Stimulated activated CD4-positive, alpha-beta T cell treated with anti-CD3 and anti-CD28 coated beads, Interleukin-12 subunit alpha, Interleukin-12 subunit beta, amount 100 ng/mL, for 4 hours (primary cell): Measurements from ENCODE around the gene ZBTB38.

Experiments
- DNase-seq: peaks from one replicate; pipeline ENCODE4 v3.0.0-alpha.2; 2020

The ZBTB38 gene

DNA sequence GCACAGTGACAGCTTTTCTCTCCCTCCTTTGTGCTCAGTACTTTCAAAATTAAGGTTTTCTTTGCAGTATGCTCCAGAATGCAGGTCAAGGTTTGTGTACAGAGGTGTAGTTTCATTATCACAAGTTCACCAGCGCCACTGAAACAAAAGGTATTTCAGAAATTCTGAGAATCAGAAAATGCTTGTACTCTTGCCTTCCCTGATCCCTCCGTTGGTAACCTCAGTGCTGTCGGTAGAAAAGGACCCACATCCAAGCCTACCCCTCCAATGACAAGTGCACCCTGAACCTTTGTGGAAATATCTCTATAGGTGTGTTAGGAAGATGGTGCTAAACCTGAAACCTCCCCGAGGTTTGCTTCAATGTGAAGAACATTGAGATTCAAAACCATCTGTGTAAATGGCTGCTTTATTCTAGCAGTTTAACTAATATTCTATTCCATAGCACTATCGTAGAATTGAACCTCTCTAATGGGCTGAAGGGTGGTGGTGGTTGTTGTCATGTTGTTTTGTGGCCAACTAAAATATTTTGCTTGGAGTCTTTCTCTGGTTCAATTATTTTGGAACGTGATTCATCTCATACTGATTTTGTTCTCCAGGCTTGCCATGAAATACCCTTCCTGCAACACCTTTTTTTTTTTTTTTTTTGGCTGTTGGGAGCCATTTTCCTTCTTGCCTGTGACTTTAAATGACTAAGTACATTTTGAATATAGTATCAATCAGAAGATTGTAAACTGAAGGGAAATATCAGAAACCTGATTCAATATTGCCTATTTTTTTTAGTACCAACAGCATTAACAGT is 20.7 kb downstream of the ZBTB38 start:
- DNase-seq: no peak

- DNase-seq: no peak
These were observed 21.4 kb downstream of the ZBTB38 start for GRCh38 chr3:141389703-141390102.

GRCh38 chr3:141390747-141391146 is 22.4 kb downstream of the ZBTB38 start:
- DNase-seq: no peak

- no peak for DNase-seq
These were observed 23.1 kb downstream of the ZBTB38 start for GRCh38 chr3:141391298-141391990.

DNA sequence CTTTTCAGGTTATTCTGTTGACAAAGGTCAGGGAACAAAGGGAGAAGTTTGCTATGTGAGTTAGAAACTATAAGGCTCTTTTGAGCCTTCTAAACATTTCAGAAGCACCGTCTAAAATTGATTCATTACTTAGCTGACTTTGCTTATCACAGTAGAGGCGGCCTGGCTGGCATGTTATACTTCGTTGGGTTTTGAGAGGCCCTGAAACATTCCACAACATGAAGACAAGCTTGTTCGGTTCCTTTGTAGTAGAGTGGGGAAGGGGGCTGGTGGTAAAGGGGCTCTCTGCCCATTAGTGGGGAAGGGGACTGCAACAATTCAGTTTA is 23.6 kb downstream of the ZBTB38 start:
- no peak for DNase-seq

DNA sequence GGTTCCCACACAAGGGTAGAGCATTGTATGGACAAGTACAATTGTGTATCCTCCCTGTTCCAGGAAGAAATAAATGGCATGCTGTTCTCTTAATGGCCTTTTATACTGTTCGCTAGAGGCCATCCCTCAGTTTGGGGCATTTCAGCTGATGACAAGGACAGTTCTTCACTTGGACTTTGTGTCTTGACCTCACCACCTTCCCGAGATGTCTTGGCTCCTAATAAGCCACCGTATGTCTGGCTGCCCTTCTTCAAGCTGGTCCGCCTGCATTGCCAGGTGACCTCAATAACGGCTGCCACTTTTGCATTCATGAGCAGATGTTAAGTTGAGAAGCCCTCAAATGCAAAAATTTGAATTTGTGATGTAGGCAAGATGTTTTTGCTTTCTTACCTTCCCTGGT is 24.1 kb downstream of the ZBTB38 start:
- DNase-seq: no peak

- DNase-seq: no peak
These were observed 24.8 kb downstream of the ZBTB38 start for GRCh38 chr3:141392897-141393734.

DNA sequence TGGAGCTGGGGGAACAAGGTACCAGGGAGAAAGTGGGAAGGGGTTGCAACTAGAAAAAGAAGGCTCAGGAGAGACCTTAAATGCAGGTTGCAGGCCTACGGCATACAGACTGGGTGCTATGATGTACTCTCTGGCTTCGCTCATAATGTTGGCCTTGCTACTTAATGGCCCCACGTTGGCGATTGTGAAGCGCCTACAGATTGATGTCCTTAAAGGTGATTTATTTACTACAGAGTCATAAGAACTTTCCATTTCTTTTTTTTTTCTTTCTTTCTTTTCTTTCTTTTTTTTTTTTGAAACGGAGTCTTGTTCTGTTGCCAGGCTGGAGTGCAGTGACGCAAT is 25.4 kb downstream of the ZBTB38 start:
- no peak for DNase-seq

GRCh38 chr3:141394560-141394959 is 26.3 kb downstream of the ZBTB38 start:
- DNase-seq: no peak

- no peak for DNase-seq
These were observed 26.8 kb downstream of the ZBTB38 start for GRCh38 chr3:141395005-141395589.

DNA sequence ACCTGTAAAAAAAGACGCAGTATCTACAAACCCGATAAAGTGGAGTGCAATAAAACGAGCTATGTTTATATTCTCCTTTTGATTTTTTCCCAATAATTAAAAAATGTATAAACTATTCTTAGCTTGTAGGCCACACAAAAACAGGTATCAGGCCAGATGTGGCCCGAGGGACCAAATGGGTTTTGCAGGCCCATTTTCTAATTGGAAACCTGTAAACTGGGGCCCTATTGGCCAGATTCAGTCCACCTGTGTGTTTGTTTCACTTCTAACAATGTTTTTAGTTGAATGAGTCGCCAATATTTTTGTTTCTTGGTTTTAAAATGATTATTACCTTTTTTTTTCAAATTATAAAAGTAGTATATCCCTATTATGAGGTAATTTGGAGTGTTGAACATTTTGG is 29.7 kb downstream of the ZBTB38 start:
- no peak for DNase-seq

GRCh38 chr3:141399200-141399599 is 30.9 kb downstream of the ZBTB38 start:
- no peak for DNase-seq

DNA sequence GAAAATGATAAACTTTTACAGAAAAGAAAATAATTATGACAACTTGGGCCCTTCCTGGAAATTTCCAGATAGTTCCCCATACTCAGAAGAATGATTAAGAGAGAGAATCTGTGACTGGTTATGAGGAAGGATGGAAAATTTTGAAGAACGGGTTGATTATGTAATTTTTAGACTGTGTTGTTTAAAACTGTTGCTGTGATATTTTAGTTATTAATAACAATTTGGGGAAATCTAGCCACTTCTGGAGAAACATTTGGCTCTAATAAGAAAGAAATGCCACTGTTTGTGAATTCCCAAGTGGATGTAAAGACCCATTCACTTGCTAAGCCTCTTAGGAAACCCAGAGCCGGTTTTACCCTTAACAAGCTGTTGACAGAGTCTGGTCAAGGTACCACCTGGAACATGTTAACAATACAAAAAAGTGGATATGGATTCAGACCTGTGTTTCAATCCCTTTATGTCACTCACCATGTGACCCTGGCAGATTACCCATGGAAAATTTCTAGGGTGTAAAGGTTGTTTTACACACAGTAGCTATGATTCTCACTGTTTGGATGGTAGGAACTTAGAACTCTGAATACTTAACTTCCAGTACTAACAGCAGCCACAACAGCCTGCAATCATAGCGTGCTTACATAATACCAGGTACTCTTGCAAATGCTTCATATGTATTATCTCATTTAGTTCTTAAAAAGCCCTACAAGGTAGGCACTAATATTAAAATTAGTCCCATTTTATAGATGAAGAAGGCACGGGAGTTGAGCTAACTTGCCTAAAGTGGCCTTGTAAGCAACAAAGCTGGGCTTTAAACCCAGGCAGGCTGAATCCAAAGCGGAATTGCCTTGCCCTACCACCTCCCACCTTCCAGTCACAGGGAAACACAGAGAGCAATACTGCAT is 32.0 kb downstream of the ZBTB38 start:
- DNase-seq: no peak

DNA sequence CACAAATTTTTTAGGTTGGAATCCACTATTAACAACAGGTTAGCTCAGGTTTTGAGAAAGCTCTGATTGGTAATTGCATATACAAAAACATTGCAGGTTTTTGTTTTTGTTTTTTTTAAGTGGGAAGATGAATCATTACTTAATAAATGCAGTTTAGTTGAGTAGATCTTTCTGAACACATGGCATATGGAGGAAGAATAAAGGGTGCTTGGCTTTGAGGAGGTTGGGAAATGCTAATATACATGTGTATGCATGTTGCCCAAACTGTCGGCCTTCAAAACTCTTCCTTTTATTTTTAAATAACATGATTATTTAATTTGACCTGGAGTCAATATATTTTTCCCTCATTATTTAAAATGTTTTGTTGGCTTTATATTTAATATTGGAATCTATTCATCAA is 32.8 kb downstream of the ZBTB38 start:
- DNase-seq: no peak

DNA sequence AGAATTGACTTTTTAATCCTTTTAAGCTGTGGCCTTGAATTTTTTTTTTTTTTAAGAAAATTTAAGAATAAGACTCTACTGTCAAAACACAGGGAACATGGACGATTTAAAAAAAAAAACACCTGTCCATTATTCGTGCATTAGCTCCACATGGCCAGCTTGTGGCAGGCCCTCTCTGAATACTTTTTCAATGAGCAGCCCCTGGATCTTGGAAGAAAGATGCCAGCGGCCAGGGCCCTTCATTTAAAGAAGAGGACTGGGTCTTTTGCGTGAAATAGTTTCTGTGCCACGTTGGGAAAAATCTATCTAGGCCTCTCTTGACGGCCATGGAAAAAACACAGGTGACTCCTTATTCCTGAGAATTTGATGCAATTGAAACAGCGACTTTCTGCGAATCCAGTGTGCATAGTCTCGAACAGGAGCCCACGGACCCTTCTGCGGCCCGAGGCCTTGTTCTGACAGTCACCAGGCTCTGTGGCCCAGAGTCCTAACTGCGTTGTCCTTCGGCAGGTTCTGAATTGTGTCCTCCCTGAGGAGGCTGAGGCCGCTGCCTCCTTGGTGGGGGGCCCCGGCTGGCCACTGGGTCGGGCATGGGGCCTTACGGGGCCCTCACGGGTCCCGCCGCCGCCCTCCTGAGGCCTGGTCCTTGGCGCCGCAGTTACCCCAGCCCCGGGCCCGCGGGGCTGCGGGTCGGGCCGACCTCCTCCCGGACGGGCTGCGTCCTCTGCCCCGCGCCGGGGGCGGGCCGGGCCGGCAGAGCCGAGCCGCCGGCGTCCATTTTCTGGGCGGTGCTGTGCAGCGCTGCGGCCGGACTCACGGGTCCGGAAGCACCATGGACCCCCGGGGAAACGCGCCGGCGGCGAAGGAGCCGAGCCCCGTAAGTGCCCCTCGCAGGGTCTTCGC is 33.5 kb downstream of the ZBTB38 start:
- peak; percentile 39 for DNase-seq

GRCh38 chr3:141402476-141403171 is 34.3 kb downstream of the ZBTB38 start:
- peak; percentile 33 for DNase-seq

- no peak for DNase-seq
These were observed 35.3 kb downstream of the ZBTB38 start for GRCh38 chr3:141403576-141403975.

- no peak for DNase-seq
These were observed 36.7 kb downstream of the ZBTB38 start for GRCh38 chr3:141405025-141405424.

- no peak for DNase-seq
These were observed 37.3 kb downstream of the ZBTB38 start for GRCh38 chr3:141405591-141405990.

GRCh38 chr3:141406265-141406664 is 38.0 kb downstream of the ZBTB38 start:
- no peak for DNase-seq

- DNase-seq: no peak
These were observed 38.7 kb downstream of the ZBTB38 start for GRCh38 chr3:141407047-141407446.
